ENCODE measurements around the gene SCUBE1. TPM values are rescaled to one million over a fixed set of nuclear protein-coding genes. Genes with fewer than 3 reads are reported as not detected.

The SCUBE1 gene
- total and polyA plus RNA-seq, 4 donors = 1.6 to 7.9 (median 5.0) TPM

DNA sequence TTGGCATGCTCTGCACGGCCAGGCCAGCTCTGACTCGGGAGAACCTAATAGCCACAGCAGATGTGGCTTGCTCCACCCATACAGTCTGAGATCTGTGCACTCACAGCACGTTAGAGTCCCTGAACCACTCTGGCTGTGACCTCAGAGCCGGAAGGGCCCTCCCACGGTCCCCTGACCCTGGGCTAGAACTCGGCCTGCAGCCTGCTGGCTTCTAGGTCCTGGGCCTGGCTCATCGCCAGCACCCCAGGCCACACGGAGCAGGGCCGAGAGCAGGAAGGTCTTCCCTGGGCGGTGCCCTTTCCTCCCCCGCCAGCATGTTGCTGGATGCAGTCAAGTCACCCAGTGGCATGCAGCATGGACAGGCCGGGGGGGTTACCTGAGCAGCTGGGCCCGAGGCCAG is 120.9 kb downstream of the SCUBE1 start:
- Histone ChIP-seq H3K4me1 (ENCODE audit: control insufficient read depth in 5 of 5, insufficient read depth in 5 of 5, low read length in 5 of 5) (peaks cover 0 to 20% (median 10%) of the 10 kb centered on the region in 5 donors), H3K36me3 (ENCODE audit: control insufficient read depth in 4 of 4, insufficient read depth in 4 of 4, low read length in 4 of 4) (no peaks in the 10 kb centered on the region), H3K27me3 (ENCODE audit: control insufficient read depth in 3 of 3, insufficient read depth in 3 of 3, low read length in 2 of 3) (no peaks in the 10 kb centered on the region), H3K9ac (ENCODE audit: insufficient read depth in 1 of 2, low read length in 2 of 2) (no peak overlapping the region), H3K4me3 (no peak overlapping the region), H3K9me3 (ENCODE audit: control insufficient read depth in 4 of 4, insufficient read depth in 3 of 4, low read length in 3 of 4) (no peaks in the 10 kb centered on the region), H3K27ac (ENCODE audit: low read depth in 1 of 2, low read length in 1 of 2) (no peak overlapping the region)
- ATAC-seq (ENCODE audit: insufficient read depth, low FRiP score) = no peak
- DNase-seq = no peak
- WGBS, 2 donors = 57 to 76% methylated on average over 13 of the region's 13 CpGs
- TF ChIP-seq, protein P1, sequence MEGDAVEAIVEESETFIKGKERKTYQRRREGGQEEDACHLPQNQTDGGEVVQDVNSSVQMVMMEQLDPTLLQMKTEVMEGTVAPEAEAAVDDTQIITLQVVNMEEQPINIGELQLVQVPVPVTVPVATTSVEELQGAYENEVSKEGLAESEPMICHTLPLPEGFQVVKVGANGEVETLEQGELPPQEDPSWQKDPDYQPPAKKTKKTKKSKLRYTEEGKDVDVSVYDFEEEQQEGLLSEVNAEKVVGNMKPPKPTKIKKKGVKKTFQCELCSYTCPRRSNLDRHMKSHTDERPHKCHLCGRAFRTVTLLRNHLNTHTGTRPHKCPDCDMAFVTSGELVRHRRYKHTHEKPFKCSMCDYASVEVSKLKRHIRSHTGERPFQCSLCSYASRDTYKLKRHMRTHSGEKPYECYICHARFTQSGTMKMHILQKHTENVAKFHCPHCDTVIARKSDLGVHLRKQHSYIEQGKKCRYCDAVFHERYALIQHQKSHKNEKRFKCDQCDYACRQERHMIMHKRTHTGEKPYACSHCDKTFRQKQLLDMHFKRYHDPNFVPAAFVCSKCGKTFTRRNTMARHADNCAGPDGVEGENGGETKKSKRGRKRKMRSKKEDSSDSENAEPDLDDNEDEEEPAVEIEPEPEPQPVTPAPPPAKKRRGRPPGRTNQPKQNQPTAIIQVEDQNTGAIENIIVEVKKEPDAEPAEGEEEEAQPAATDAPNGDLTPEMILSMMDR (IDR thresholded peaks at IDR 0.05; ENCODE audit: control extremely low read depth, extremely low read depth) = no peak

DNA sequence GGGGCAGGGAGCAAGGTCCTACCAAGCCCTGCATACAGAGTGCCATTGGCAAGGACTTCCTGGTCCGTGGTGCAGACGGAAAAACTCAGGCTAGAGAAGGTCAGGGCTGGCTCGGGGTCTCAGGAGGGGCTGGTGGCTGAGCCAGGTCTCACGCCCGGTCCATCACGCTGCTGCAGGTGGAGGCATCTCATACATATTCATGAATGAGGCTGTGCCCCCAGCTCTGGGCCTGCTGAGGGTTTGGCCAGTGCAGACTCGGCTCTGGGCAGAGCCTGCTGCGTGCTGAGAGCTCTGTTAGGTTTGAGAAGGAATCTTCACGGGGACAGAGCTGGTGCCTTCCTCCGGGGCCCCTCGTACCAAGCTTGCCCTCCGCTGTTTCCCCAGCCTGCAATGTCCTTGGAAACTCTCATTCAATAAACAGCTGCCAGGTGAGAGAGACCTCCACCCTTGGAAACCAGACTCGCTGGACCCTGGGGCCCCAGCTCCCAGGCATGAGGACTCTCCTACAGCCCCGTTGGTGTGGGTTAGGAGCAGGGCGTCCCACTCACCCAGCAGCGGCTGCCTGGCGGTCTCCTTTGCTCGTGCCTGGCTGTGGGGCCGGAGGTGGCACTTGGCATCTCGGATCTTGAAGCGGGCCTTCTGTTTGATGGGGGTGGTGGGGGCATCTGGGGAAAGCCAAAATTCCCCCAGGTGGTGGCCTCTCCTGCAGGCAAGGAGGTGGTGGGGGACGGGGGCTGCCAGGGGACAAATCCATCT is 122.4 kb downstream of the SCUBE1 start:
- WGBS, 2 donors = 86 to 89% methylated on average over 21 to 22 of the region's 22 CpGs
- no peak overlapping the region for H3K4me3 ChIP-seq
- ATAC-seq (ENCODE audit: insufficient read depth, low FRiP score) (no peak), DNase-seq (no peak)
- no peaks in the 10 kb centered on the region for H3K27me3 ChIP-seq (ENCODE audit: control insufficient read depth in 3 of 3, insufficient read depth in 3 of 3, low read length in 2 of 3)
- peaks cover 0 to 7% (median 3%) of the 10 kb centered on the region in 5 donors for H3K4me1 ChIP-seq (ENCODE audit: control insufficient read depth in 5 of 5, insufficient read depth in 5 of 5, low read length in 5 of 5)
- H3K27ac ChIP-seq (ENCODE audit: low read depth in 1 of 2, low read length in 1 of 2) = no peak overlapping the region
- TF ChIP-seq, protein P1 (IDR thresholded peaks at IDR 0.05; ENCODE audit: control extremely low read depth, extremely low read depth) = no peak
- no peak overlapping the region for H3K9ac ChIP-seq (ENCODE audit: insufficient read depth in 1 of 2, low read length in 2 of 2)
- no peaks in the 10 kb centered on the region for H3K9me3 ChIP-seq (ENCODE audit: control insufficient read depth in 4 of 4, insufficient read depth in 3 of 4, low read length in 3 of 4)
- H3K36me3 ChIP-seq (ENCODE audit: control insufficient read depth in 4 of 4, insufficient read depth in 4 of 4, low read length in 4 of 4) = no peaks in the 10 kb centered on the region

DNA sequence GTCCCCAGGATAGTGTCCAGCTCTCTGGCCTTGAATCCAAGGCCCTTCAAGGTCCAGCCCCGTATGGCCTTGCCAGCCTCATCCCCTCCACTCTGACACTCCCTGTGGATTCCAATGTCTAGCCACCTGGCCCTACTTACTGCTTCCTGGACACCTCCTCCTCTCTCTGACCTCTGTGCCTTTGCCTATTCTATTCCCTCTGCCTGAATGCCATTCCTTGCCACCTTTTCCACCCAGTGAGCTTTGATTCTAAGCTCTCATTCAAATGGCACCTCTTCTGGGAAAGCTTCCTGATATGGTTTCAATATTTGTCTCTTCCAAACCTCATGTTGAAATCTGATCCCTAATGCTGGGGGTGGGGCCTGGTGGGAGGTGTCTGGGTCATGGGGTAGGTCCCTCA is 124.4 kb downstream of the SCUBE1 start:
- Histone ChIP-seq H3K9ac (ENCODE audit: insufficient read depth in 1 of 2, low read length in 2 of 2) (no peak overlapping the region), H3K9me3 (ENCODE audit: control insufficient read depth in 4 of 4, insufficient read depth in 3 of 4, low read length in 3 of 4) (no peaks in the 10 kb centered on the region), H3K4me1 (ENCODE audit: control insufficient read depth in 5 of 5, insufficient read depth in 5 of 5, low read length in 5 of 5) (peaks cover 0 to 7% (median 3%) of the 10 kb centered on the region in 5 donors), H3K4me3 (no peak overlapping the region), H3K27ac (ENCODE audit: low read depth in 1 of 2, low read length in 1 of 2) (no peak overlapping the region), H3K27me3 (ENCODE audit: control insufficient read depth in 3 of 3, insufficient read depth in 3 of 3, low read length in 2 of 3) (no peaks in the 10 kb centered on the region), H3K36me3 (ENCODE audit: control insufficient read depth in 4 of 4, insufficient read depth in 4 of 4, low read length in 4 of 4) (no peaks in the 10 kb centered on the region)
- TF ChIP-seq, protein P1 (IDR thresholded peaks at IDR 0.05; ENCODE audit: control extremely low read depth, extremely low read depth) = no peak
- no peak for DNase-seq
- no peak for ATAC-seq (ENCODE audit: insufficient read depth, low FRiP score)
- 86 to 93% methylated on average over 1 of the region's 1 CpG for WGBS, 2 donors
